Naive B cell (primary cell): ENCODE measurements around the gene DSCAM. TPM values are rescaled to one million over a fixed set of nuclear protein-coding genes. Genes with fewer than 3 reads are reported as not detected.
A peak's percentile ranks its signal among the peaks of the same experiment; 100 is the strongest.

Experiments used
- ATAC-seq, 2 donors: fragments of 150-1000 bp; cut with Tn5 transposase; 2 replicates each; pipeline ENCODE4 v1.10.0; 2021; ENCODE audit warnings: low read depth in 2 of 2, mild to moderate bottlenecking in 2 of 2, moderate library complexity in 2 of 2
- DNase-seq: peaks from one replicate; pipeline ENCODE4 v3.0.0; 2022
- H3K27ac Mint-ChIP-seq, 6 donors: one replicate each; pipeline ENCODE4 v1.8.0; 2020 to 2022; ENCODE audit warnings: mild to moderate bottlenecking in 6 of 6, mixed read lengths in 6 of 6, moderate library complexity in 5 of 6, inconsistent platforms in 2 of 6
- H3K27me3 Mint-ChIP-seq, 3 donors: one replicate each; pipeline ENCODE4 v1.8.0; 2021 to 2022; ENCODE audit warnings: mixed read lengths in 3 of 3, mild to moderate bottlenecking in 1 of 3
- H3K36me3 Mint-ChIP-seq, 2 donors: one replicate each; pipeline ENCODE4 v1.8.0; 2020 to 2022; ENCODE audit warnings: mixed read lengths in 2 of 2, inconsistent platforms in 1 of 2, mild to moderate bottlenecking in 1 of 2
- H3K4me1 Mint-ChIP-seq, 3 donors: one replicate each; pipeline ENCODE4 v1.8.0; 2020 to 2022; ENCODE audit warnings: mixed read lengths in 3 of 3, inconsistent platforms in 1 of 3, mild to moderate bottlenecking in 1 of 3, moderate library complexity in 1 of 3
- H3K4me3 Mint-ChIP-seq, 8 donors: one replicate each; pipeline ENCODE4 v1.8.0; 2020 to 2022; ENCODE audit warnings: mild to moderate bottlenecking in 8 of 8, mixed read lengths in 8 of 8, moderate library complexity in 8 of 8, inconsistent platforms in 2 of 8
- H3K9me3 Mint-ChIP-seq, 7 donors: one replicate each; pipeline ENCODE4 v1.8.0; 2020 to 2022; ENCODE audit warnings: mixed read lengths in 7 of 7, mild to moderate bottlenecking in 5 of 7, inconsistent platforms in 2 of 7, moderate library complexity in 1 of 7
- polyA plus RNA-seq, 6 donors: library from polyadenylated mRNA; unstranded; fragments of 300-500 nt; fragmentation: Illumina TruSeq; gene quantifications; one replicate each; pipeline ENCODE4 v1.2.3, GENCODE V29; 2021; ENCODE audit warnings: low read depth in 6 of 6

Gene DSCAM
- polyA plus RNA-seq, 6 donors from 2014 or later: not detected

DNA sequence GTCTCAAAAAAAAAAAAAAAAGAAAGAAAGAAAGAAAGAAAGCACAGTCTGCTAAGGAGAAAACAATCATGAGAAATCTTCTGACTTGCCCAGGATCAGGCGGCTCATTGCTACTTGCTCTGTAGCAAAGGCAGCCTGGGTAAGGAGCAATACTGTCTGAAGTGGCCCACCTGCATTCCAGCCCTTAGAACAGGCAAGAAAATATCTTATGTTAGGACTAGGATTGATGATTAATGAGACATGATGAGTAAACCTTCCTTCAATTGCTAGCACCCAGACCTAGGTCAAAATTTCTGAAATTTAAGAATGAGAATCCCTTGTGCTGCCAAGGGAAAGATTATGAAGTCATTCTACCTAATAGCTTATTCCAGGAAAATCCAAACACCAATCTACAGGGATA, 140.8 kb downstream of the DSCAM start:
- no peaks in the 10 kb centered on the region for H3K36me3 Mint-ChIP-seq
- no peaks in the 10 kb centered on the region for H3K4me1 Mint-ChIP-seq
- no peak overlapping the region for H3K4me3 Mint-ChIP-seq
- DNase-seq: no peak
- H3K27me3 Mint-ChIP-seq: peaks cover 0 to 9% (median 0%) of the 10 kb centered on the region in 3 donors
- H3K9me3 Mint-ChIP-seq: peaks cover 0 to 3% (median 0%) of the 10 kb centered on the region in 7 donors
- no peak overlapping the region for H3K27ac Mint-ChIP-seq
- no peak for ATAC-seq

- H3K27me3 Mint-ChIP-seq: peaks cover 0 to 9% (median 0%) of the 10 kb centered on the region in 3 donors
These were observed 142.8 kb downstream of the DSCAM start for GRCh38 chr21:40704141-40704540.

DNA sequence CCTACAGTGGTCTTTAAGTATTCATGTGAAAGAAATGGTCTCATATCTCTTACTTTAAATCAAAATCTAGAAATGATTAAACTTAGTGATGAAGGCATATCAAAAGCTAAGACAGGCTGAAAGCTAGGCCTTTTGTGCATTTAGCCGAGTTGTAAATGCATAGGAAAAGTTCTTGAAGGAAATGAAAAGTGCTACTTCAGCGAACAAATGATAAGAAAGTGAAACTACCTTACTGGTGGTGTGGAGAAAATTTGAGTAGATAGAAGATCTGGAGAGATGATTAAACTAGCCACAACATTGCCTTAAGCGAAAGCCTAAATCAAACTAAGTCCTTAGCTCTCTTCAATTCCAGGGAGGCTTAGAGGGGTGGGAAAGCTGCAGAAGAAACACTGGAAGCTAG, 147.6 kb downstream of the DSCAM start:
- no peaks in the 10 kb centered on the region for H3K27me3 Mint-ChIP-seq
- DNase-seq: no peak
- no peak for ATAC-seq
- no peaks in the 10 kb centered on the region for H3K36me3 Mint-ChIP-seq
- no peak overlapping the region for H3K27ac Mint-ChIP-seq
- H3K4me1 Mint-ChIP-seq: no peaks in the 10 kb centered on the region
- no peak overlapping the region for H3K4me3 Mint-ChIP-seq
- peaks cover 0 to 4% (median 0%) of the 10 kb centered on the region in 7 donors for H3K9me3 Mint-ChIP-seq

More at GRCh38 chr21:40704141-40704540, 142.8 kb downstream of the DSCAM start:
- ATAC-seq: no peak
- no peak overlapping the region for H3K4me3 Mint-ChIP-seq
- H3K4me1 Mint-ChIP-seq: no peaks in the 10 kb centered on the region
- H3K9me3 Mint-ChIP-seq: peaks cover 0 to 2% (median 0%) of the 10 kb centered on the region in 7 donors
- no peak for DNase-seq
- no peak overlapping the region for H3K27ac Mint-ChIP-seq
- H3K36me3 Mint-ChIP-seq: no peaks in the 10 kb centered on the region

DNA sequence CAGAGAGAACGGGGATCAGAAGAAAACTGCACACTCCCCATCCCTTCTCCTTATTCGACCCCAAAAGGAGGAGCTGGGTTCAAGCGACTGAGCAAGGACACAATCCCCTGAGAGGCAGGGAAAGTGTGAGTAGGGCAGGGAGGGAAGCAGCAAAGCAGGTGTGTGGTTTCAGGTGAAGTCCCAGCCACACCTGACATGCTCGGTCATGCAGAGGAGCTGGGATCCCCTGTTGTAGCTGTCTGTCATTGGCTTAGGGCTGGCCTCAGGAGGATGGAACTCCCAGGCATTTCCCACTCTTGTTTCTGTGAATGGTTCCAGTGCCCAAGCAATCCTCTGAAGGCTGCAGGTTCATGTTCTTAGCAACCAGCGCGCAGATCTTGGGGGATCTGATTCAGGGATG, 150.7 kb downstream of the DSCAM start:
- no peaks in the 10 kb centered on the region for H3K36me3 Mint-ChIP-seq
- DNase-seq (no peak), ATAC-seq (no peak)
- H3K9me3 Mint-ChIP-seq: peaks cover 0 to 4% (median 0%) of the 10 kb centered on the region in 7 donors
- H3K27ac Mint-ChIP-seq: no peak overlapping the region
- H3K4me1 Mint-ChIP-seq: no peaks in the 10 kb centered on the region
- H3K27me3 Mint-ChIP-seq: no peaks in the 10 kb centered on the region
- H3K4me3 Mint-ChIP-seq: no peak overlapping the region

GRCh38 chr21:40689840-40690360, 157.1 kb downstream of the DSCAM start:
- Mint-ChIP-seq H3K9me3 (peaks cover 0 to 5% (median 0%) of the 10 kb centered on the region in 7 donors), H3K27ac (no peak overlapping the region), H3K4me1 (no peaks in the 10 kb centered on the region), H3K27me3 (peaks cover 0 to 4% (median 0%) of the 10 kb centered on the region in 3 donors), H3K36me3 (no peaks in the 10 kb centered on the region), H3K4me3 (no peak overlapping the region)
- DNase-seq: no peak
- ATAC-seq: no peak

- H3K4me3 Mint-ChIP-seq: no peak overlapping the region
- H3K4me1 Mint-ChIP-seq: no peaks in the 10 kb centered on the region
- H3K27me3 Mint-ChIP-seq: peaks cover 0 to 4% (median 0%) of the 10 kb centered on the region in 3 donors
- no peaks in the 10 kb centered on the region for H3K36me3 Mint-ChIP-seq
- H3K9me3 Mint-ChIP-seq: peaks cover 0 to 5% (median 0%) of the 10 kb centered on the region in 7 donors
- DNase-seq (no peak), ATAC-seq (no peak)
- H3K27ac Mint-ChIP-seq: no peak overlapping the region
These were observed 157.7 kb downstream of the DSCAM start for GRCh38 chr21:40689217-40689616.

- peaks cover 0 to 4% (median 0%) of the 10 kb centered on the region in 3 donors for H3K27me3 Mint-ChIP-seq
- DNase-seq (no peak), ATAC-seq (no peak)
- H3K36me3 Mint-ChIP-seq: no peaks in the 10 kb centered on the region
- no peaks in the 10 kb centered on the region for H3K4me1 Mint-ChIP-seq
- H3K9me3 Mint-ChIP-seq: peaks cover 0 to 7% (median 4%) of the 10 kb centered on the region in 7 donors
- H3K4me3 Mint-ChIP-seq: no peak overlapping the region
- H3K27ac Mint-ChIP-seq: no peak overlapping the region
These were observed 158.7 kb downstream of the DSCAM start for GRCh38 chr21:40688106-40688864.

GRCh38 chr21:40687625-40688024, 159.3 kb downstream of the DSCAM start:
- Mint-ChIP-seq H3K36me3 (no peaks in the 10 kb centered on the region), H3K27me3 (peaks cover 0 to 4% (median 0%) of the 10 kb centered on the region in 3 donors), H3K27ac (peak overlapping the region in 1 of 6 donors; percentile 16), H3K4me3 (no peak overlapping the region), H3K9me3 (peaks cover 3 to 10% (median 7%) of the 10 kb centered on the region in 7 donors), H3K4me1 (no peaks in the 10 kb centered on the region)
- no peak for ATAC-seq
- no peak for DNase-seq

GRCh38 chr21:40686526-40686925, 160.4 kb downstream of the DSCAM start:
- no peak overlapping the region for H3K27ac Mint-ChIP-seq
- H3K9me3 Mint-ChIP-seq: peaks cover 5 to 15% (median 12%) of the 10 kb centered on the region in 7 donors
- no peak overlapping the region for H3K4me3 Mint-ChIP-seq
- DNase-seq: no peak
- peaks cover 0 to 4% (median 0%) of the 10 kb centered on the region in 3 donors for H3K27me3 Mint-ChIP-seq
- ATAC-seq: no peak
- no peaks in the 10 kb centered on the region for H3K4me1 Mint-ChIP-seq
- H3K36me3 Mint-ChIP-seq: no peaks in the 10 kb centered on the region

DNA sequence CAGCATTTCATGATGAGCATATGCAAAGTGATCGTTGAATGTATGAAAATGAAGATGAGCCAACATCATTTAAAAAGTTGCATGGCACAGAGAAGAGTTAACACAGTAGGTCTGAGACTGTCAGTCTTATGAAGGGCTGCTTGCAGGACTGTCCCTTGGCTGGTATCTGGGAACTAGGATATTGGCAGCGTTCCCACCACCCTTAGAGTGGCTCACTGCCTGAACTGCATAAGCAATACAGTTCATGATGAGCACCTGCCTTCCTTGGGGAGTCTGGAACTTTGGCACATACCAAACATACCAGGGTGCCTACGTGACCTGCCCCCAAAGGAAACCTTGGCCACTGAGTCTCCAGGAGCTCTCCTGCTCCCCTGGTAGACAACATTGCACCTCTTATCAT, 161.8 kb downstream of the DSCAM start:
- Mint-ChIP-seq H3K36me3 (no peaks in the 10 kb centered on the region), H3K27me3 (no peaks in the 10 kb centered on the region), H3K4me3 (no peak overlapping the region), H3K27ac (no peak overlapping the region), H3K9me3 (peaks cover 5 to 15% (median 11%) of the 10 kb centered on the region in 7 donors), H3K4me1 (no peaks in the 10 kb centered on the region)
- ATAC-seq (no peak), DNase-seq (no peak)

DNA sequence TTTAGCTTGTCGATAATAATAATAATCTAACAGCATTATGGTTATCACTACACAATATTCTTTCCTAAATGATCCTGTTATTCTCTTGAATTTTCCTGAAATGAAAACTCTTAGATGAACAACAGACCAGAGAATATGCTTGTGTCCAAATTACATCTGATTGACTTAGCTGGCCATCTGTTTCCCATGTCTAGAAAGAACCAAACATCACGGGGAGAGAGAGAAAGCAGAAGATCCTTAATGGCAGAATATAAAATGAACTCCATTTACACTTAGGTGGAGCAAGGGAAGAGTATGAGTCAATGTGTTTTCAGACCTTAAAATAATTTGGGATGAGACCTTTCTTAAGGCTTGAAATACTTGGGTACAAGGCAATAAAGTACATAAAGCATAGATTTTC, 162.2 kb downstream of the DSCAM start:
- DNase-seq: no peak
- Mint-ChIP-seq H3K9me3 (peaks cover 5 to 15% (median 11%) of the 10 kb centered on the region in 7 donors), H3K36me3 (no peaks in the 10 kb centered on the region)

DNA sequence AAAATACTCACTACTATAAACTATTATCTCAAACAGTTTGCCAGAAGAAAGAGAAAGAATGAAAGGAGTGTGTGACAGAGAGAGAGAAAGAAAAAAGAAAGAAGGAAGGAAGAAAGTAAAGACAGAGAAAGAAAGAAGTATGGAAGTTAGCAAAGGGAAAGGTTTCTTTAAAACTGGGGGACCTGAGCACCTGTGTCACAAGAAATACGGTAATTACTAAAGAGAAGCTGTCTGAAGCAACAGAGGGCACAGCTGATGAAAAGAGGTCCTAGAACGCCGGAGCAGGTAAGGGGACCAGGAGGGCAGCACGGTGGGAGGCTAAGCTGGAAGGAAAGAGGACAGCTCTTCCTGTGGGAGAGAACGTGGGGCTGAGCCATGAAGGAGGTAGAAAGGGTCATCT, 163.6 kb downstream of the DSCAM start:
- no peak overlapping the region for H3K4me3 Mint-ChIP-seq
- H3K4me1 Mint-ChIP-seq: no peaks in the 10 kb centered on the region
- H3K27ac Mint-ChIP-seq: peak overlapping the region in 1 of 6 donors; percentile 83
- peaks cover 5 to 15% (median 11%) of the 10 kb centered on the region in 7 donors for H3K9me3 Mint-ChIP-seq
- H3K27me3 Mint-ChIP-seq: no peaks in the 10 kb centered on the region
- no peaks in the 10 kb centered on the region for H3K36me3 Mint-ChIP-seq
- ATAC-seq (no peak), DNase-seq (no peak)

More for the DNA sequence above, 162.2 kb downstream of the DSCAM start:
- H3K27ac Mint-ChIP-seq: no peak overlapping the region
- no peak overlapping the region for H3K4me3 Mint-ChIP-seq
- ATAC-seq: no peak
- no peaks in the 10 kb centered on the region for H3K27me3 Mint-ChIP-seq
- no peaks in the 10 kb centered on the region for H3K4me1 Mint-ChIP-seq

- Mint-ChIP-seq H3K36me3 (no peaks in the 10 kb centered on the region), H3K27me3 (no peaks in the 10 kb centered on the region), H3K9me3 (peaks cover 5 to 15% (median 10%) of the 10 kb centered on the region in 7 donors), H3K4me1 (no peaks in the 10 kb centered on the region), H3K4me3 (peak overlapping the region in 1 of 8 donors; percentile 64), H3K27ac (no peak overlapping the region)
- DNase-seq (no peak), ATAC-seq (no peak)
These were observed 165.6 kb downstream of the DSCAM start for GRCh38 chr21:40681164-40681859.

DNA sequence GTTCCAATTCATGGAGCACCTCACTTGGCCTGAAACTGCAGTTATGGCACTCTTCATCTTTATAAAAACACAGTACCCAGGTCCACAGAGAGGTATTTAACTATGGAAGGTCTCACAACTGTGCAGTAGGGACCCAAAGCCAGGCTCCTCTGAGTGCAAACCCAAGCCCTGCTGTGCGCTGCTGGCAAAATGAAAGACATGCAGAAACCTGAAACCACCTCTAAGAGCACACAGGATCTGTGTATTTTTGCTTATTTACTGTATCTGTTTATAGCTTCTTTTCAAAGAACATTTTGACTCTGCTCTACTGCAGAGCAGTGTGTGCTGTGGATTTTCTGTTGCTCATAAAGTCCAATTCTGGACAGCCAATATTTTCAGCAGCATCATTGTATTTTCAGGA, 166.6 kb downstream of the DSCAM start:
- H3K9me3 Mint-ChIP-seq: peaks cover 5 to 15% (median 10%) of the 10 kb centered on the region in 7 donors
- no peaks in the 10 kb centered on the region for H3K4me1 Mint-ChIP-seq
- no peak overlapping the region for H3K27ac Mint-ChIP-seq

More for the DNA sequence above, 166.6 kb downstream of the DSCAM start:
- Mint-ChIP-seq H3K36me3 (no peaks in the 10 kb centered on the region), H3K4me3 (no peak overlapping the region), H3K27me3 (no peaks in the 10 kb centered on the region)
- ATAC-seq (no peak), DNase-seq (no peak)
